Osteoblast (primary cell): Measurements from ENCODE around the gene APBB1IP. TPM values are rescaled to one million over a fixed set of nuclear protein-coding genes. Genes with fewer than 3 reads are reported as not detected.
"Not testable (repeated sequence)": the region's sequence is repeated elsewhere in the genome, so short reads cannot be mapped to it uniquely, and the experiment has no call there.

Experiments
- DNase-seq: peaks from one replicate; pipeline ENCODE4 v3.0.0; 2011; ENCODE audit warnings: low spot score, mixed read lengths; ENCODE audit not compliant: insufficient read length; ENCODE audit errors: missing footprints
- H2AFZ ChIP-seq: 2 replicates; pipeline ENCODE4 v1.6.0; 2011; ENCODE audit warnings: mild to moderate bottlenecking, low read length
- H3K27ac ChIP-seq: 2 replicates; pipeline ENCODE4 v1.5.1; 2011; ENCODE audit warnings: mild to moderate bottlenecking, low read depth, low read length, moderate library complexity
- H3K27me3 ChIP-seq: 2 replicates; pipeline ENCODE4 v1.6.0; 2012; ENCODE audit warnings: mild to moderate bottlenecking, control low read depth, inconsistent platforms, low read length, moderate library complexity; ENCODE audit not compliant: insufficient read depth
- H3K36me3 ChIP-seq: 2 replicates; pipeline ENCODE4 v1.5.1; 2011; ENCODE audit warnings: mild to moderate bottlenecking, low read length, control low read depth, moderate library complexity; ENCODE audit not compliant: insufficient read depth
- H3K4me1 ChIP-seq: 2 replicates; pipeline ENCODE4 v1.5.1; 2011; ENCODE audit warnings: mild to moderate bottlenecking, low read length, control low read depth, moderate library complexity; ENCODE audit not compliant: insufficient read depth
- H3K4me2 ChIP-seq: 2 replicates; pipeline ENCODE4 v1.6.0; 2011; ENCODE audit warnings: mild to moderate bottlenecking, low read length; ENCODE audit not compliant: insufficient read depth
- H3K4me3 ChIP-seq: fragments of 200-600 bp; sonication (generic); 3 replicates; pipeline ENCODE4 v1.5.1; 2012; ENCODE audit warnings: mild to moderate bottlenecking, low read length, inconsistent platforms; ENCODE audit not compliant: insufficient read depth
- H3K79me2 ChIP-seq: 2 replicates; pipeline ENCODE4 v1.6.0; 2012; ENCODE audit warnings: mild to moderate bottlenecking, low read length, control low read depth, inconsistent platforms; ENCODE audit not compliant: insufficient read depth
- H3K9me3 ChIP-seq: 2 replicates; pipeline ENCODE4 v1.5.1; 2011; ENCODE audit warnings: low read depth, low read length, control low read depth
- H4K20me1 ChIP-seq: 2 replicates; pipeline ENCODE4 v1.6.0; 2012; ENCODE audit warnings: mild to moderate bottlenecking, low read length, control low read depth; ENCODE audit not compliant: insufficient read depth
- total RNA-seq: library from RNA; depleted of rRNA; stranded (reverse); fragments of >200 nt; gene quantifications from 2 replicates; pipeline ENCODE4 v1.2.3, GENCODE V29; 2012
- TF ChIP-seq, protein P1 (sequence below): IDR thresholded peaks from 2 replicates; pipeline ENCODE4 v1.5.1; 2011; ENCODE audit warnings: mild to moderate bottlenecking, low read depth, low read length, moderate library complexity; ENCODE audit errors: extremely low read depth

APBB1IP gene
- total RNA-seq, 1 donor: 14.8 TPM

DNA sequence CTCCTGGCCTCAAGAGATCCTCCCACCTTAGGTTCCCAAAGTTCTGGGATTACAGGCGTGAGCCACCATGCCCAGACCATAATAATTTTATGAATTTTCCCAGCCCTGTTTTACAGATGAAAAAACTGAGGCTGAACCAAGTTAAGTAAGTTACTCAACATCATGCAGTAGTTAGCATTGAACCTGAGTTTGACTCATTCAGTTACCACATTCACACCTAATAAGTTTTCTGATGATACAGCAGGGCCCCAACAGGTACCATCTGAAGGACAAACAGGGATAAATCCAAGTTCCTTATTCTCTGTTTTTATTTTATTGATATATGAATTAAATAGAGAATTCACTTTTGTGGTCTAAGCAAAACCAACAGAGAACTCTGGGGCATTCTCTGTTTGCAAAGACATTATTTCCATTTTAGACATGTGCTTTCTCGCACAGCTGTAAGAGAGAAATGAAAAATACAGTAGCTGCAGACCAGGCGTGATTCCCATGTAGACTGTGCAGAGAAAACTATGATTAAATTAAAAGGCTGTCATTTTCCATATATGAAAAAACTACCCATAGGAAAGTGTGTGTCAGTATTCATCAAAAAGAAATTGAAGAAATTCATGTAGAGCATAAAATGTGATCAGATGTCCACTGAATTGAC is 26.6 kb downstream of the APBB1IP start:
- H3K4me3 ChIP-seq: no peak overlapping the region
- no peaks in the 10 kb centered on the region for H3K79me2 ChIP-seq
- H4K20me1 ChIP-seq: no peaks in the 10 kb centered on the region
- no peaks in the 10 kb centered on the region for H3K36me3 ChIP-seq
- H3K4me2 ChIP-seq: no peak overlapping the region
- H2AFZ ChIP-seq: no peak overlapping the region
- TF ChIP-seq, protein P1, sequence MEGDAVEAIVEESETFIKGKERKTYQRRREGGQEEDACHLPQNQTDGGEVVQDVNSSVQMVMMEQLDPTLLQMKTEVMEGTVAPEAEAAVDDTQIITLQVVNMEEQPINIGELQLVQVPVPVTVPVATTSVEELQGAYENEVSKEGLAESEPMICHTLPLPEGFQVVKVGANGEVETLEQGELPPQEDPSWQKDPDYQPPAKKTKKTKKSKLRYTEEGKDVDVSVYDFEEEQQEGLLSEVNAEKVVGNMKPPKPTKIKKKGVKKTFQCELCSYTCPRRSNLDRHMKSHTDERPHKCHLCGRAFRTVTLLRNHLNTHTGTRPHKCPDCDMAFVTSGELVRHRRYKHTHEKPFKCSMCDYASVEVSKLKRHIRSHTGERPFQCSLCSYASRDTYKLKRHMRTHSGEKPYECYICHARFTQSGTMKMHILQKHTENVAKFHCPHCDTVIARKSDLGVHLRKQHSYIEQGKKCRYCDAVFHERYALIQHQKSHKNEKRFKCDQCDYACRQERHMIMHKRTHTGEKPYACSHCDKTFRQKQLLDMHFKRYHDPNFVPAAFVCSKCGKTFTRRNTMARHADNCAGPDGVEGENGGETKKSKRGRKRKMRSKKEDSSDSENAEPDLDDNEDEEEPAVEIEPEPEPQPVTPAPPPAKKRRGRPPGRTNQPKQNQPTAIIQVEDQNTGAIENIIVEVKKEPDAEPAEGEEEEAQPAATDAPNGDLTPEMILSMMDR: no peak
- no peak for DNase-seq
- no peaks in the 10 kb centered on the region for H3K27me3 ChIP-seq
- H3K4me1 ChIP-seq: peaks cover 5% of the 10 kb centered on the region
- no peak overlapping the region for H3K27ac ChIP-seq
- H3K9me3 ChIP-seq: no peaks in the 10 kb centered on the region

- H2AFZ ChIP-seq, H3K36me3 ChIP-seq, H3K9me3 ChIP-seq, H3K27ac ChIP-seq, H3K4me2 ChIP-seq, H4K20me1 ChIP-seq, H3K27me3 ChIP-seq, H3K4me3 ChIP-seq, H3K79me2 ChIP-seq, DNase-seq, H3K4me1 ChIP-seq: not testable (repeated sequence)
Observed at GRCh38 chr10:26466531-26466930, 28.4 kb downstream of the APBB1IP start.

GRCh38 chr10:26467639-26468038 is 29.5 kb downstream of the APBB1IP start:
- Histone ChIP-seq H3K4me1 (peaks cover 5% of the 10 kb centered on the region), H3K27ac (no peak overlapping the region)
- TF ChIP-seq, protein P1: no peak

DNA sequence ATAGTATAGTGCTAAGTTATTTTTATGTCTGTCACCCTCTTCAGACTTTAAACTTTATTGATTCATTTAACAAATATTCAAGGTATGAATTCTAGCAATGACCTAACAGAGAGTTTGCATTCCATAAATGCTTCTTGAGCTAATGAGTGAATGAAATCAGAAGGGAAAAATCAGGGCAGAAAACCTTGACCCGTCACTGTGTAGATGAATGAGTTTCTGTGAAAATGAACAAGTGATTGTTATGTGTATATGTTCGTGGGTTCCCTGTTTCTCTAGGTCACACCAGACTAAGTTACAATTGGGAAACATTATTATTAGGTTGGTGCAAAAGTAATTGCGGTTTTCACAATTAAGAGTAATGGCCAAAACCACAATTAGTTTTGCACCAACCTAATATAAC is 30.1 kb downstream of the APBB1IP start:
- Histone ChIP-seq H3K4me2 (peak overlapping the region; percentile 40), H3K4me3 (no peak overlapping the region), H3K79me2 (no peaks in the 10 kb centered on the region), H4K20me1 (no peaks in the 10 kb centered on the region), H3K27ac (no peak overlapping the region), H3K4me1 (peaks cover 5% of the 10 kb centered on the region), H3K9me3 (no peaks in the 10 kb centered on the region), H2AFZ (no peak overlapping the region), H3K27me3 (no peaks in the 10 kb centered on the region), H3K36me3 (no peaks in the 10 kb centered on the region)
- peak; percentile 77 for DNase-seq
- TF ChIP-seq, protein P1: no peak

More at GRCh38 chr10:26467639-26468038, 29.5 kb downstream of the APBB1IP start:
- H3K36me3 ChIP-seq: no peaks in the 10 kb centered on the region
- H4K20me1 ChIP-seq: no peaks in the 10 kb centered on the region
- no peaks in the 10 kb centered on the region for H3K27me3 ChIP-seq
- H2AFZ ChIP-seq: no peak overlapping the region
- no peaks in the 10 kb centered on the region for H3K9me3 ChIP-seq
- no peak for DNase-seq
- no peak overlapping the region for H3K4me2 ChIP-seq
- no peaks in the 10 kb centered on the region for H3K79me2 ChIP-seq
- H3K4me3 ChIP-seq: no peak overlapping the region
